Measurements from ENCODE around the gene ZSCAN20.
A peak's percentile ranks its signal among the peaks of the same experiment; 100 is the strongest.

ZSCAN20 gene

GRCh38 chr1:33469691-33470090 is 2.8 kb upstream of the ZSCAN20 start:
- Histone ChIP-seq H3K36me3 (ENCODE audit: control insufficient read depth, insufficient read depth, low read length) (no peaks in the 10 kb centered on the region), H3K4me3 (ENCODE audit: low read length) (no peak overlapping the region), H3K27ac (ENCODE audit: low read depth, low read length) (peak overlapping the region; percentile 69), H3K9ac (ENCODE audit: low read length) (no peak overlapping the region), H3K27me3 (ENCODE audit: control insufficient read depth, insufficient read depth, low read length) (no peaks in the 10 kb centered on the region), H3K4me1 (ENCODE audit: control insufficient read depth, insufficient read depth, low read length) (peaks cover 11% of the 10 kb centered on the region)

GRCh38 chr1:33470495-33471012 is 1.9 kb upstream of the ZSCAN20 start:
- Histone ChIP-seq H3K9ac (ENCODE audit: low read length) (no peak overlapping the region), H3K36me3 (ENCODE audit: control insufficient read depth, insufficient read depth, low read length) (no peaks in the 10 kb centered on the region), H3K4me3 (ENCODE audit: low read length) (no peak overlapping the region), H3K27me3 (ENCODE audit: control insufficient read depth, insufficient read depth, low read length) (no peaks in the 10 kb centered on the region), H3K27ac (ENCODE audit: low read depth, low read length) (peak overlapping the region; percentile 80), H3K4me1 (ENCODE audit: control insufficient read depth, insufficient read depth, low read length) (peaks cover 11% of the 10 kb centered on the region)

GRCh38 chr1:33471416-33471815 is 1.0 kb upstream of the ZSCAN20 start:
- Histone ChIP-seq H3K36me3 (ENCODE audit: control insufficient read depth, insufficient read depth, low read length) (no peaks in the 10 kb centered on the region), H3K9ac (ENCODE audit: low read length) (no peak overlapping the region), H3K4me1 (ENCODE audit: control insufficient read depth, insufficient read depth, low read length) (peaks cover 11% of the 10 kb centered on the region), H3K27me3 (ENCODE audit: control insufficient read depth, insufficient read depth, low read length) (no peaks in the 10 kb centered on the region), H3K4me3 (ENCODE audit: low read length) (no peak overlapping the region), H3K27ac (ENCODE audit: low read depth, low read length) (peak overlapping the region; percentile 80)

- H3K4me3 ChIP-seq (ENCODE audit: low read length), result no peak overlapping the region
- no peak overlapping the region for H3K9ac ChIP-seq (ENCODE audit: low read length)
- no peak overlapping the region for H3K27ac ChIP-seq (ENCODE audit: low read depth, low read length)
Measured at GRCh38 chr1:33473900-33474299, 1.5 kb downstream of the ZSCAN20 start.

GRCh38 chr1:33477451-33477850 is 5.0 kb downstream of the ZSCAN20 start:
- Histone ChIP-seq H3K27ac (ENCODE audit: low read depth, low read length) (no peak overlapping the region), H3K36me3 (ENCODE audit: control insufficient read depth, insufficient read depth, low read length) (peaks cover 7% of the 10 kb centered on the region), H3K4me3 (ENCODE audit: low read length) (no peak overlapping the region), H3K4me1 (ENCODE audit: control insufficient read depth, insufficient read depth, low read length) (peaks cover 5% of the 10 kb centered on the region), H3K9ac (ENCODE audit: low read length) (no peak overlapping the region), H3K27me3 (ENCODE audit: control insufficient read depth, insufficient read depth, low read length) (no peaks in the 10 kb centered on the region)

More at GRCh38 chr1:33473900-33474299, 1.5 kb downstream of the ZSCAN20 start:
- Histone ChIP-seq H3K36me3 (ENCODE audit: control insufficient read depth, insufficient read depth, low read length) (no peaks in the 10 kb centered on the region), H3K27me3 (ENCODE audit: control insufficient read depth, insufficient read depth, low read length) (no peaks in the 10 kb centered on the region), H3K4me1 (ENCODE audit: control insufficient read depth, insufficient read depth, low read length) (peaks cover 8% of the 10 kb centered on the region)

GRCh38 chr1:33482412-33482811 is 10.0 kb downstream of the ZSCAN20 start:
- H3K4me3 ChIP-seq (ENCODE audit: low read length), result no peak overlapping the region
- H3K27ac ChIP-seq (ENCODE audit: low read depth, low read length), result no peak overlapping the region
- peaks cover 10% of the 10 kb centered on the region for H3K36me3 ChIP-seq (ENCODE audit: control insufficient read depth, insufficient read depth, low read length)
- H3K9ac ChIP-seq (ENCODE audit: low read length), result no peak overlapping the region
- no peaks in the 10 kb centered on the region for H3K4me1 ChIP-seq (ENCODE audit: control insufficient read depth, insufficient read depth, low read length)
- H3K27me3 ChIP-seq (ENCODE audit: control insufficient read depth, insufficient read depth, low read length), result no peaks in the 10 kb centered on the region

- Histone ChIP-seq H3K4me3 (ENCODE audit: low read length) (no peak overlapping the region), H3K36me3 (ENCODE audit: control insufficient read depth, insufficient read depth, low read length) (peaks cover 34% of the 10 kb centered on the region), H3K27ac (ENCODE audit: low read depth, low read length) (no peak overlapping the region), H3K9ac (ENCODE audit: low read length) (no peak overlapping the region), H3K27me3 (ENCODE audit: control insufficient read depth, insufficient read depth, low read length) (no peaks in the 10 kb centered on the region), H3K4me1 (ENCODE audit: control insufficient read depth, insufficient read depth, low read length) (no peaks in the 10 kb centered on the region)
Measured at GRCh38 chr1:33488624-33489023, 16.2 kb downstream of the ZSCAN20 start.

- Histone ChIP-seq H3K36me3 (ENCODE audit: control insufficient read depth, insufficient read depth, low read length) (peaks cover 35% of the 10 kb centered on the region), H3K27ac (ENCODE audit: low read depth, low read length) (no peak overlapping the region), H3K4me3 (ENCODE audit: low read length) (no peak overlapping the region), H3K4me1 (ENCODE audit: control insufficient read depth, insufficient read depth, low read length) (no peaks in the 10 kb centered on the region), H3K27me3 (ENCODE audit: control insufficient read depth, insufficient read depth, low read length) (no peaks in the 10 kb centered on the region), H3K9ac (ENCODE audit: low read length) (no peak overlapping the region)
Measured at GRCh38 chr1:33494929-33495328, 22.5 kb downstream of the ZSCAN20 start.

GRCh38 chr1:33497410-33497809 is 25.0 kb downstream of the ZSCAN20 start:
- Histone ChIP-seq H3K4me3 (ENCODE audit: low read length) (no peak overlapping the region), H3K9ac (ENCODE audit: low read length) (no peak overlapping the region), H3K36me3 (ENCODE audit: control insufficient read depth, insufficient read depth, low read length) (peaks cover 19% of the 10 kb centered on the region), H3K4me1 (ENCODE audit: control insufficient read depth, insufficient read depth, low read length) (no peaks in the 10 kb centered on the region), H3K27me3 (ENCODE audit: control insufficient read depth, insufficient read depth, low read length) (no peaks in the 10 kb centered on the region), H3K27ac (ENCODE audit: low read depth, low read length) (no peak overlapping the region)

GRCh38 chr1:33500547-33500946 is 28.1 kb downstream of the ZSCAN20 start:
- H3K4me3 ChIP-seq (ENCODE audit: low read length), result no peak overlapping the region
- H3K27me3 ChIP-seq (ENCODE audit: control insufficient read depth, insufficient read depth, low read length), result no peaks in the 10 kb centered on the region
- H3K27ac ChIP-seq (ENCODE audit: low read depth, low read length), result no peak overlapping the region
- no peaks in the 10 kb centered on the region for H3K4me1 ChIP-seq (ENCODE audit: control insufficient read depth, insufficient read depth, low read length)
- no peak overlapping the region for H3K9ac ChIP-seq (ENCODE audit: low read length)
- H3K36me3 ChIP-seq (ENCODE audit: control insufficient read depth, insufficient read depth, low read length), result no peaks in the 10 kb centered on the region

- Histone ChIP-seq H3K9ac (ENCODE audit: low read length) (no peak overlapping the region), H3K4me3 (ENCODE audit: low read length) (no peak overlapping the region), H3K36me3 (ENCODE audit: control insufficient read depth, insufficient read depth, low read length) (no peaks in the 10 kb centered on the region), H3K27ac (ENCODE audit: low read depth, low read length) (no peak overlapping the region), H3K27me3 (ENCODE audit: control insufficient read depth, insufficient read depth, low read length) (no peaks in the 10 kb centered on the region), H3K4me1 (ENCODE audit: control insufficient read depth, insufficient read depth, low read length) (no peaks in the 10 kb centered on the region)
Measured at GRCh38 chr1:33501309-33501708, 28.9 kb downstream of the ZSCAN20 start.

- Histone ChIP-seq H3K27me3 (ENCODE audit: control insufficient read depth, insufficient read depth, low read length) (no peaks in the 10 kb centered on the region), H3K4me1 (ENCODE audit: control insufficient read depth, insufficient read depth, low read length) (no peaks in the 10 kb centered on the region), H3K9ac (ENCODE audit: low read length) (no peak overlapping the region), H3K36me3 (ENCODE audit: control insufficient read depth, insufficient read depth, low read length) (no peaks in the 10 kb centered on the region), H3K4me3 (ENCODE audit: low read length) (no peak overlapping the region), H3K27ac (ENCODE audit: low read depth, low read length) (no peak overlapping the region)
Measured at GRCh38 chr1:33501774-33502173, 29.3 kb downstream of the ZSCAN20 start.

GRCh38 chr1:33502726-33503125 is 30.3 kb downstream of the ZSCAN20 start:
- Histone ChIP-seq H3K4me3 (ENCODE audit: low read length) (no peak overlapping the region), H3K9ac (ENCODE audit: low read length) (no peak overlapping the region), H3K36me3 (ENCODE audit: control insufficient read depth, insufficient read depth, low read length) (no peaks in the 10 kb centered on the region), H3K27ac (ENCODE audit: low read depth, low read length) (no peak overlapping the region), H3K4me1 (ENCODE audit: control insufficient read depth, insufficient read depth, low read length) (no peaks in the 10 kb centered on the region), H3K27me3 (ENCODE audit: control insufficient read depth, insufficient read depth, low read length) (no peaks in the 10 kb centered on the region)

All from rectal smooth muscle tissue (tissue), 1 donor.